K562 (cell line): ENCODE results near the gene MEF2D. TPM values are rescaled to one million over a fixed set of nuclear protein-coding genes. Genes with fewer than 3 reads are reported as not detected.

Source experiments
- ARNT ChIP-seq, 2 experiments: fragments of 450-650 bp; IDR thresholded peaks; 2 replicates each; pipeline ENCODE4 v1.6.1; 2016; ENCODE audit warnings: mild to moderate bottlenecking in 1 of 2
- ATF1 ChIP-seq, 2 experiments: fragments of 450-650 bp in 1 of 2; IDR thresholded peaks; 2 replicates each; pipeline ENCODE4 v1.6.1; 2016; ENCODE audit warnings: missing compliant biosample characterization in 1 of 2, missing genetic modification characterization in 1 of 2
- E2F5 ChIP-seq: sonication (generic); formaldehyde crosslinking; IDR thresholded peaks from 2 replicates; pipeline ENCODE4 v1.8.0; 2022; ENCODE audit warnings: mild to moderate bottlenecking, missing genetic modification reagents
- ELF2 ChIP-seq: fragments of 250-450 bp; sonication (Bioruptor Pico); IDR thresholded peaks from 2 replicates; pipeline ENCODE4 v1.5.0; 2021; ENCODE audit warnings: mild to moderate bottlenecking
- FOXM1 ChIP-seq, 2 experiments: fragments of 450-650 bp in 1 of 2; sonication (generic) in 1 of 2; formaldehyde crosslinking in 1 of 2; IDR thresholded peaks; 2 replicates each; pipeline versions ENCODE4 v1.6.1 to v1.9.0; 2017 to 2022; ENCODE audit warnings: low read depth in 2 of 2, mild to moderate bottlenecking in 2 of 2, missing genetic modification reagents in 1 of 2, moderate library complexity in 1 of 2
- GABPB1 ChIP-seq: sonication (generic); formaldehyde crosslinking; IDR thresholded peaks from 2 replicates; pipeline ENCODE4 v1.8.0; 2022; ENCODE audit warnings: mild to moderate bottlenecking, missing genetic modification reagents
- MXI1 ChIP-seq: IDR thresholded peaks from 2 replicates; pipeline ENCODE4 v1.6.1; 2011; ENCODE audit warnings: low read depth, mild to moderate bottlenecking, improper control_type of control experiment, low read length
- NCOA4 ChIP-seq: fragments of 450-650 bp; IDR thresholded peaks from 2 replicates; pipeline ENCODE4 v1.6.1; 2018; ENCODE audit warnings: mild to moderate bottlenecking; ENCODE audit not compliant: partially characterized antibody
- WHSC1 ChIP-seq: IDR thresholded peaks from one replicate; pipeline ENCODE4 v1.6.1; 2012; ENCODE audit warnings: low read length, control low read depth, inconsistent platforms
- ZNF263 ChIP-seq: sonication (generic); formaldehyde crosslinking; IDR thresholded peaks from 2 replicates; pipeline ENCODE4 v1.8.0; 2022; ENCODE audit warnings: mild to moderate bottlenecking, missing genetic modification reagents, borderline replicate concordance
- ZNF311 ChIP-seq: fragments of 250-450 bp; sonication (Bioruptor Pico); IDR thresholded peaks from 2 replicates; pipeline ENCODE4 v1.4.0; 2020; ENCODE audit warnings: mild to moderate bottlenecking, moderate library complexity
- polyA plus RNA-seq, 8 experiments: library from polyadenylated mRNA; depleted of rRNA in 4 of 8; stranded (reverse) in 5 of 8; unstranded in 3 of 8; fragments of >200 nt; fragmentation: Nextera tagmentation in 2 of 8; fragmentation: Illumina TruSeq in 1 of 8; extraction: Ambion mirVana in 2 of 8; extraction: Trizol in 1 of 8; gene quantifications; 2 replicates each; pipeline versions ENCODE4 v1.2.1 to v1.2.3, GENCODE V29; 2011 to 2014; ENCODE audit warnings: inconsistent platforms in 1 of 8, missing spikeins in 1 of 8
- total RNA-seq, 7 experiments: library from RNA; depleted of rRNA in 6 of 7; stranded (reverse); fragments of >200 nt in 6 of 7; fragmentation: Illumina TruSeq in 2 of 7; extraction: Trizol in 2 of 7; gene quantifications; 2 replicates each; pipeline versions ENCODE4 v1.2.1 to v1.2.3, GENCODE V29; 2011 to 2021; ENCODE audit warnings: low replicate concordance in 1 of 7
- TF ChIP-seq, protein P1 (sequence below): fragments of 450-650 bp; IDR thresholded peaks from 2 replicates; pipeline ENCODE4 v1.6.1; 2016
- TF ChIP-seq, protein P2 (sequence below): fragments of 250-450 bp; sonication (Bioruptor Pico); IDR thresholded peaks from 2 replicates; pipeline ENCODE4 v1.4.0; 2020
- TF ChIP-seq, protein P3 (sequence below): fragments of 250-450 bp; sonication (Bioruptor Pico); IDR thresholded peaks from 2 replicates; pipeline ENCODE4 v1.8.0; 2022; ENCODE audit warnings: inconsistent platforms, mild to moderate bottlenecking, moderate library complexity, borderline replicate concordance

MEF2D gene
- total and polyA plus RNA-seq, 9 of the 15 experiments (the other 6 are each of a cell fraction or from before 2014, with no cell fraction given), result 0.10 to 19.5 (median 2.6) TPM

GRCh38 chr1:156460525-156460924 is 40.0 kb downstream of the MEF2D start (continued):
- TF ChIP-seq ARNT (IDR thresholded peaks at IDR 0.05), result peak; percentile 53 to 81; a peak in 1 of 4 replicates
- TF ChIP-seq WHSC1, result no peak
- TF ChIP-seq E2F5 (CRISPR knock-in tag), result no peak
- no peak for TF ChIP-seq ZNF263 (CRISPR knock-in tag)
- TF ChIP-seq, protein P1, sequence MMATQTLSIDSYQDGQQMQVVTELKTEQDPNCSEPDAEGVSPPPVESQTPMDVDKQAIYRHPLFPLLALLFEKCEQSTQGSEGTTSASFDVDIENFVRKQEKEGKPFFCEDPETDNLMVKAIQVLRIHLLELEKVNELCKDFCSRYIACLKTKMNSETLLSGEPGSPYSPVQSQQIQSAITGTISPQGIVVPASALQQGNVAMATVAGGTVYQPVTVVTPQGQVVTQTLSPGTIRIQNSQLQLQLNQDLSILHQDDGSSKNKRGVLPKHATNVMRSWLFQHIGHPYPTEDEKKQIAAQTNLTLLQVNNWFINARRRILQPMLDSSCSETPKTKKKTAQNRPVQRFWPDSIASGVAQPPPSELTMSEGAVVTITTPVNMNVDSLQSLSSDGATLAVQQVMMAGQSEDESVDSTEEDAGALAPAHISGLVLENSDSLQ, result peak; percentile 52; the same call in 1 of the 2 replicates
- TF ChIP-seq NCOA4, result no peak
- TF ChIP-seq ZNF311 (CRISPR knock-in tag), result 0 out of 2 replicates have a peak, but pooled peaks have one; percentile 18
- no peak for TF ChIP-seq ATF1 (CRISPR knock-in tag; IDR thresholded peaks at IDR 0.05)
- TF ChIP-seq ATF1 (tag; IDR thresholded peaks at IDR 0.05), result peak; percentile 49; the same call in 1 of the 2 replicates
- TF ChIP-seq, protein P2, sequence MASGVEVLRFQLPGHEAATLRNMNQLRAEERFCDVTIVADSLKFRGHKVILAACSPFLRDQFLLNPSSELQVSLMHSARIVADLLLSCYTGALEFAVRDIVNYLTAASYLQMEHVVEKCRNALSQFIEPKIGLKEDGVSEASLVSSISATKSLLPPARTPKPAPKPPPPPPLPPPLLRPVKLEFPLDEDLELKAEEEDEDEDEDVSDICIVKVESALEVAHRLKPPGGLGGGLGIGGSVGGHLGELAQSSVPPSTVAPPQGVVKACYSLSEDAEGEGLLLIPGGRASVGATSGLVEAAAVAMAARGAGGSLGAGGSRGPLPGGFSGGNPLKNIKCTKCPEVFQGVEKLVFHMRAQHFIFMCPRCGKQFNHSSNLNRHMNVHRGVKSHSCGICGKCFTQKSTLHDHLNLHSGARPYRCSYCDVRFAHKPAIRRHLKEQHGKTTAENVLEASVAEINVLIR, result no peak
- no peak for TF ChIP-seq GABPB1 (CRISPR knock-in tag)
- peak; percentile 71; the same call in 1 of the 2 replicates for TF ChIP-seq MXI1
- peak; percentile 88 for TF ChIP-seq FOXM1 (IDR thresholded peaks at IDR 0.05; ENCODE audit: low read depth)
- no peak for TF ChIP-seq FOXM1 (CRISPR knock-in tag; IDR thresholded peaks at IDR 0.05; ENCODE audit: low read depth)
- TF ChIP-seq ELF2 (CRISPR knock-in tag), result no peak
- TF ChIP-seq, protein P3, sequence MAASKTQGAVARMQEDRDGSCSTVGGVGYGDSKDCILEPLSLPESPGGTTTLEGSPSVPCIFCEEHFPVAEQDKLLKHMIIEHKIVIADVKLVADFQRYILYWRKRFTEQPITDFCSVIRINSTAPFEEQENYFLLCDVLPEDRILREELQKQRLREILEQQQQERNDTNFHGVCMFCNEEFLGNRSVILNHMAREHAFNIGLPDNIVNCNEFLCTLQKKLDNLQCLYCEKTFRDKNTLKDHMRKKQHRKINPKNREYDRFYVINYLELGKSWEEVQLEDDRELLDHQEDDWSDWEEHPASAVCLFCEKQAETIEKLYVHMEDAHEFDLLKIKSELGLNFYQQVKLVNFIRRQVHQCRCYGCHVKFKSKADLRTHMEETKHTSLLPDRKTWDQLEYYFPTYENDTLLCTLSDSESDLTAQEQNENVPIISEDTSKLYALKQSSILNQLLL (CRISPR knock-in tag), result no peak
